Progenitor cell of endocrine pancreas (in vitro differentiated cells): Measurements from ENCODE around the gene CEP76. TPM values are rescaled to one million over a fixed set of nuclear protein-coding genes. Genes with fewer than 3 reads are reported as not detected.

Experiments used
- DNase-seq: peaks from one replicate; pipeline ENCODE4 v3.0.0; 2021; ENCODE audit warnings: low spot score; ENCODE audit not compliant: unreplicated experiment
- H3K27ac Mint-ChIP-seq: 2 replicates; pipeline ENCODE4 v1.8.0; 2021; ENCODE audit warnings: mild to moderate bottlenecking, moderate library complexity, mixed read lengths
- H3K27me3 Mint-ChIP-seq: 2 replicates; pipeline ENCODE4 v1.8.0; 2021; ENCODE audit warnings: mixed read lengths
- H3K36me3 Mint-ChIP-seq: 2 replicates; pipeline ENCODE4 v1.8.0; 2022; ENCODE audit warnings: mixed read lengths; ENCODE audit not compliant: insufficient read depth
- H3K4me1 Mint-ChIP-seq: 2 replicates; pipeline ENCODE4 v1.8.0; 2021; ENCODE audit warnings: low read depth, mixed read lengths
- H3K4me3 Mint-ChIP-seq: 2 replicates; pipeline ENCODE4 v1.8.0; 2021; ENCODE audit warnings: low read depth, mild to moderate bottlenecking, moderate library complexity, mixed read lengths
- H3K9me3 Mint-ChIP-seq: 2 replicates; pipeline ENCODE4 v1.8.0; 2021; ENCODE audit warnings: low read depth, mixed read lengths
- total RNA-seq: library from RNA; stranded (reverse); gene quantifications from 2 replicates; pipeline ENCODE4 v1.2.1, GENCODE V29; 2021
- TF ChIP-seq, protein P1 (sequence below): fragments of 200-600 bp; sonication (generic); IDR thresholded peaks from one replicate; pipeline ENCODE4 v1.5.0; 2021; ENCODE audit warnings: antibody characterized with exemption, mild to moderate bottlenecking; ENCODE audit not compliant: unreplicated experiment

Gene CEP76
- total RNA-seq, 1 donor from 2014 or later: 14.4 TPM

GRCh38 chr18:12722731-12723130 is 20.2 kb upstream of the CEP76 start:
- no peak overlapping the region for H3K27ac Mint-ChIP-seq

GRCh38 chr18:12721495-12722275 is 19.2 kb upstream of the CEP76 start:
- no peaks in the 10 kb centered on the region for H3K27me3 Mint-ChIP-seq
- no peaks in the 10 kb centered on the region for H3K4me1 Mint-ChIP-seq
- no peak overlapping the region for H3K27ac Mint-ChIP-seq
- H3K9me3 Mint-ChIP-seq: no peaks in the 10 kb centered on the region
- H3K36me3 Mint-ChIP-seq: peaks cover 17% of the 10 kb centered on the region
- no peak overlapping the region for H3K4me3 Mint-ChIP-seq
- DNase-seq: no peak
- TF ChIP-seq, protein P1, sequence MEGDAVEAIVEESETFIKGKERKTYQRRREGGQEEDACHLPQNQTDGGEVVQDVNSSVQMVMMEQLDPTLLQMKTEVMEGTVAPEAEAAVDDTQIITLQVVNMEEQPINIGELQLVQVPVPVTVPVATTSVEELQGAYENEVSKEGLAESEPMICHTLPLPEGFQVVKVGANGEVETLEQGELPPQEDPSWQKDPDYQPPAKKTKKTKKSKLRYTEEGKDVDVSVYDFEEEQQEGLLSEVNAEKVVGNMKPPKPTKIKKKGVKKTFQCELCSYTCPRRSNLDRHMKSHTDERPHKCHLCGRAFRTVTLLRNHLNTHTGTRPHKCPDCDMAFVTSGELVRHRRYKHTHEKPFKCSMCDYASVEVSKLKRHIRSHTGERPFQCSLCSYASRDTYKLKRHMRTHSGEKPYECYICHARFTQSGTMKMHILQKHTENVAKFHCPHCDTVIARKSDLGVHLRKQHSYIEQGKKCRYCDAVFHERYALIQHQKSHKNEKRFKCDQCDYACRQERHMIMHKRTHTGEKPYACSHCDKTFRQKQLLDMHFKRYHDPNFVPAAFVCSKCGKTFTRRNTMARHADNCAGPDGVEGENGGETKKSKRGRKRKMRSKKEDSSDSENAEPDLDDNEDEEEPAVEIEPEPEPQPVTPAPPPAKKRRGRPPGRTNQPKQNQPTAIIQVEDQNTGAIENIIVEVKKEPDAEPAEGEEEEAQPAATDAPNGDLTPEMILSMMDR: no peak

More at GRCh38 chr18:12722731-12723130, 20.2 kb upstream of the CEP76 start:
- no peaks in the 10 kb centered on the region for H3K4me1 Mint-ChIP-seq
- peaks cover 17% of the 10 kb centered on the region for H3K36me3 Mint-ChIP-seq
- no peak overlapping the region for H3K4me3 Mint-ChIP-seq
- DNase-seq: no peak
- H3K27me3 Mint-ChIP-seq: no peaks in the 10 kb centered on the region
- no peaks in the 10 kb centered on the region for H3K9me3 Mint-ChIP-seq
- TF ChIP-seq, protein P1: no peak

DNA sequence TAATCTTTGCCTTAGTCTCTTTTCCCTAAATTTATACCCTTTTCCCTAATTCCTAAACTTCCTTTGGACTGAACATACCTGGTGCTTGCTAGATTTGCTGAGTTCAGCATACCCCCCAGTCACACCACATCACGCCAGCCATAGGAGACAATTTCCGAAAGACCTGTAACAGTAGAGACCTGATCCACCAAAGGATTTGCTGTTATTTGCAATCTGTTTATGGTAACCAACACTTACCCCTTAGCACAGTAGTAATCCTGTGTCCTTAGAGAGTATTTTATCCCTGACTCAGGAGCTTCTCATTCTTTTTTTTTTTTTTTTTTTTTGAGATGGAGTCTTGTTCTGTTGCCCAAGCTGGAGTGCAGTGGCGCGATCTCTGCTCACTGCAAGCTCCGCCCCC is 8.9 kb upstream of the CEP76 start:
- H3K27me3 Mint-ChIP-seq: no peaks in the 10 kb centered on the region
- no peaks in the 10 kb centered on the region for H3K4me1 Mint-ChIP-seq
- H3K4me3 Mint-ChIP-seq: no peak overlapping the region
- TF ChIP-seq, protein P1: no peak
- DNase-seq: no peak
- H3K27ac Mint-ChIP-seq: no peak overlapping the region
- H3K36me3 Mint-ChIP-seq: peaks cover 21% of the 10 kb centered on the region
- H3K9me3 Mint-ChIP-seq: no peaks in the 10 kb centered on the region

DNA sequence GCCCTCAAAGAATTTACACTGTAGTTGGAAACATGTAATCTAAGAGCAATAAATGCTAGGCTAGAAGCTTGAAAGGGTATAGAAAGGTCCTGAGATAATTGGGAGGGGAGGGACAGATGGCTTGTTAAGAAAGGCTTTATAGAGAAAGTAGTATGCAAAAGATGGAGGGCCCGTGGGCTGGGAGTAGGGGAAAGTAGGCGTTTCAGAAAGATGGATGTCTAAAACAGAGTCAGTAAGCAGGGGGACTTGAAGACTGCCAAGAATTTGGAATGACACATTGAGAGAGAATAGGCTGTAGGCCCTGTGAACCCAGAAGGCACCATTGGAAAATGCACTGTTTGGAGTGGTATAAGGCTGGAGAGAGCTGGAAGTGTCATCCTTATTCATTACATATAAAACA is 1.1 kb upstream of the CEP76 start:
- H3K27me3 Mint-ChIP-seq: no peaks in the 10 kb centered on the region
- H3K4me1 Mint-ChIP-seq: peaks cover 26% of the 10 kb centered on the region
- TF ChIP-seq, protein P1: no peak
- peak overlapping the region; percentile 100 for H3K4me3 Mint-ChIP-seq
- H3K27ac Mint-ChIP-seq: peak overlapping the region; percentile 100
- no peaks in the 10 kb centered on the region for H3K9me3 Mint-ChIP-seq
- H3K36me3 Mint-ChIP-seq: peaks cover 13% of the 10 kb centered on the region
- DNase-seq: no peak

DNA sequence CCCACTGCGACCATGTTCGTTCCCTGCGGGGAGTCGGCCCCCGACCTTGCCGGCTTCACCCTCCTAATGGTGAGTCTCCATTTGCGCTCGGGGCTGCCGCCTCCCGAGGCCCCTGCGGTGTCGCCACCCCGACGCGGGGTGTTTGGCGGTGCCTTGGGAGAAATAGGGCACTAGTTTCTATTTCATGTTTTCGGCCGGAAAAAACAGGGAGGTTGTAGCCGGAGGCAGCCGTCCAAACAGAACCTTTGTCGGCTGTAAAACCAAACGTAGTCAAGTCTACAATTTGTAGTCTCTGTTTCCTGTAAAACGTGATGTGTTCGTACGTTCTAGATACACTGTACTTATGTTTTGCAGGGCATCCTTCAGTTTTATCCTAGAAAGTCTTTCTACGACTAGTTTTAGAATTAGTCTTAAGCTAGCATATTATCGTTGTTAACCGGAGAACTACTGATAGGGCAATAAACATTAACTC is 609 bp upstream of the CEP76 start:
- Mint-ChIP-seq H3K9me3 (no peaks in the 10 kb centered on the region), H3K27me3 (no peaks in the 10 kb centered on the region), H3K27ac (peak overlapping the region; percentile 100), H3K4me3 (peak overlapping the region; percentile 100), H3K36me3 (peaks cover 16% of the 10 kb centered on the region), H3K4me1 (peaks cover 26% of the 10 kb centered on the region)
- no peak for DNase-seq
- TF ChIP-seq, protein P1: no peak
